ENCODE measurements around the gene C19orf38.

C19orf38 gene

DNA sequence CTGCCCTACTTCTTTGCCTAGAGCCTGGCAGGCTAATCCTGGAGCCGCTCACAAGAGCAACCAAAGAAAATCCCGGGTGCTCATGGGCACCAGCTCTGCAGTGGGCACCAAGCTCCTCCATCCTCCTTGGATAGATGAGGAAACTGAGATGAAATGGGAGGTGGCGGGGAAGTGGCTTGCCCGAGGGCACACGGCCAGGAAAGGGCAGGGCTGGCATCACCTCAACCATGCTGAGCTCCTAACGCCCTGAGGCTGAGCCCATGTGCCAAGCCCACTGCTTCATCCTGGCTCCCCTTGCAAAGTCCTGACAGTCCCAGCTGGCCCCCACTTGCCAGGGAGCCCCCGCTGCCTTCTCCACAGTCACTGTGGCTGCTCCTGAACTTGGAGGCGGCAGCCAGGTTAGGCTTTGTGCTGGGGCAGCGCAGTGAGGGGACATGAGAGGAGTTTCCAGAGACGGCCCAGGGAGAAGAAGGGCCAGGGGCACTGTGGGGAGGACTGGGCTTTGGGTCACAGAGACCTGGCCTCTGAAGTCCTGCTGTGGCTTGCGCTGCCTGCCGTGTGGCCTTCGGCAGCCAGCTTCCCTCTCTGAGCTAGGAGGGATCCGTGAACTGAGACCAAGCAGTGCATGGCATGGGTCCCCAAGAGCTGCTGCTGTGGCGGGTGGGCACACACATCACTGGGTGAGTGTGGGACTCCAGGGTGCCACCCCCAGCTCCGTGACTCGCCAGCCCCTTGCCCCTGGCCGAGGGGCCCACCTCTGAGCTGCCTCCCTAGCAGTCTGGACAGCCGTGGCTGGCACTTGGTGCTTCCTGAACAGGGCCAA, 29.7 kb upstream of the C19orf38 start:
- no peaks in the 10 kb centered on the region for H3K9me3 ChIP-seq (ENCODE audit: control insufficient read depth, low read length)
- peaks cover 15% of the 10 kb centered on the region for H3K4me1 ChIP-seq (ENCODE audit: control insufficient read depth, insufficient read depth, low read depth, low read length)
- no peak overlapping the region for H2BK120ac ChIP-seq (ENCODE audit: low read depth, low read length)
- H3K36me3 ChIP-seq (ENCODE audit: control insufficient read depth in 1 of 2, insufficient read depth in 2 of 2, low read depth in 1 of 2, low read length in 2 of 2): peaks cover 48 to 80% of the 10 kb centered on the region in 2 experiments
- H2BK12ac ChIP-seq (ENCODE audit: low read length in 2 of 2): no peak overlapping the region
- peak overlapping the region; percentile 100 for H3K9ac ChIP-seq (ENCODE audit: low read length)
- H3K79me1 ChIP-seq (replicated peaks; ENCODE audit: low read length, poor library complexity, severe bottlenecking): peaks cover 30% of the 10 kb centered on the region
- no peak overlapping the region for H2AFZ ChIP-seq (ENCODE audit: low read depth, low read length)
- H3K4ac ChIP-seq (ENCODE audit: low read depth in 1 of 2, low read length in 2 of 2): no peak overlapping the region
- H2AK5ac ChIP-seq (ENCODE audit: low read length, severe bottlenecking): no peak overlapping the region
- H3K27me3 ChIP-seq (ENCODE audit: control insufficient read depth in 1 of 2, insufficient read depth in 1 of 2, low read length in 2 of 2): no peaks in the 10 kb centered on the region
- H3K14ac ChIP-seq (ENCODE audit: low read length in 2 of 2): no peak overlapping the region
- peak overlapping the region; percentile 56 for H4K91ac ChIP-seq (ENCODE audit: low read length)
- 97% methylated on average over 19 of the region's 19 CpGs for WGBS
- no peak overlapping the region for H3K27ac ChIP-seq (ENCODE audit: low read length, poor library complexity, severe bottlenecking)
- H3K4me3 ChIP-seq (ENCODE audit: insufficient read depth in 1 of 2, low read depth in 1 of 2, low read length in 2 of 2): peak overlapping the region in 1 of 2 experiments; percentile 31
- no peak overlapping the region for H3K23ac ChIP-seq (ENCODE audit: low read length in 2 of 2)
- H2BK5ac ChIP-seq (ENCODE audit: low read depth, low read length, poor library complexity, severe bottlenecking): no peak overlapping the region
- H3K18ac ChIP-seq (ENCODE audit: low read depth in 1 of 2, low read length in 2 of 2): no peak overlapping the region
- no peak for DNase-seq
- peak overlapping the region; percentile 29 for H2BK15ac ChIP-seq (ENCODE audit: low read depth, poor library complexity, severe bottlenecking)
- H4K8ac ChIP-seq (ENCODE audit: low read length): no peak overlapping the region
- no peak overlapping the region for H3K4me2 ChIP-seq (ENCODE audit: low read length, poor library complexity, severe bottlenecking)

DNA sequence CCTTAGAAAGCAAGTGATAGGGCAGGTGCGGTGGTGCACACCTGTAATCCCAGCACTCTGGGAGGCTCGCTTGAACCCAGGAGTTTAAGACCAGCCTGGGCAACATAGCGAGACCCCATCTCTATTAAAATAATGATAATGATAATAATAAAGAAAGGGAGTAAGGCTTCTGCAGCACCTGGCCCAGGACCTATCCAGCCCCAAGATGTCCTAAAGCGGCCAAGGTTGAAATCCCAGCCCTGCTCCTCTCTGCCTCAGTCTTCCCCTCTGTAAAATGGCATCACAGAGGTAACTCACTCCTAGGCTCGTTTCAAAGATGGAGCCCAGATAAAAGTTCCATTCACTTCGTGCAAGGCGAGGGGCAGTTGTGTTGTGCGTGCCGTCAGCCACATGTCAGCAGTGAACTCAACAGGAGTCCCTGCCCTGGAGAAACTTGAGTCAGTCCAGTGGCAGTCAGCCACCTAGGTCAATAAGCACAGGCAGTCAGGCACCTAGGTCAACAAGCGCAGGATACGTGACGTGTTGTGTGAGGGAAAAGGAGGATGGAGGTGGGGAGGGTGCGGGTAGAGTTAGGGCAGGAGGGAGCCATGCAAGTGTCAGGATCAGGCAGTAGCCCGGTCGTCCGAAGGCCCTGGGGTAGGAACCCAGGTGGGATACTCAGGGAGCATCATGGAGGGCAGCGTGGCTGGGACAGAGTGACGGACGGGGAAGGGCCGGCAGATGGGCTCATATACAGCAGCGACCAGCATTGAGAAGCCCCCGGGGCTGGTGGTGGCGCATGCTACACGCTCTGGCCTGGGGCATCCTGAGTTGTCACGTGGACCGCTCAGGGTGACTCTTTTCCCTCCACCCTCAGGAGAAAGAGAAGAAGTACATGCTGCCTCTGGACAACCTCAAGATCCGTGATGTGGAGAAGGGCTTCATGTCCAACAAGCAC, 28.8 kb upstream of the C19orf38 start:
- H3K27me3 ChIP-seq (ENCODE audit: control insufficient read depth in 1 of 2, insufficient read depth in 1 of 2, low read length in 2 of 2): no peaks in the 10 kb centered on the region
- H2AFZ ChIP-seq (ENCODE audit: low read depth, low read length): no peak overlapping the region
- no peak overlapping the region for H3K23ac ChIP-seq (ENCODE audit: low read length in 2 of 2)
- no peak overlapping the region for H4K8ac ChIP-seq (ENCODE audit: low read length)
- WGBS: 97% methylated on average over 24 of the region's 27 CpGs
- H3K4me3 ChIP-seq (ENCODE audit: insufficient read depth in 1 of 2, low read depth in 1 of 2, low read length in 2 of 2): no peak overlapping the region
- H3K4me1 ChIP-seq (ENCODE audit: control insufficient read depth, insufficient read depth, low read depth, low read length): peaks cover 15% of the 10 kb centered on the region
- no peak overlapping the region for H3K18ac ChIP-seq (ENCODE audit: low read depth in 1 of 2, low read length in 2 of 2)
- no peak overlapping the region for H3K4me2 ChIP-seq (ENCODE audit: low read length, poor library complexity, severe bottlenecking)
- no peak overlapping the region for H2BK120ac ChIP-seq (ENCODE audit: low read depth, low read length)
- H3K9me3 ChIP-seq (ENCODE audit: control insufficient read depth, low read length): no peaks in the 10 kb centered on the region
- peaks cover 48 to 88% of the 10 kb centered on the region in 2 experiments for H3K36me3 ChIP-seq (ENCODE audit: control insufficient read depth in 1 of 2, insufficient read depth in 2 of 2, low read depth in 1 of 2, low read length in 2 of 2)
- H3K27ac ChIP-seq (ENCODE audit: low read length, poor library complexity, severe bottlenecking): no peak overlapping the region
- H3K9ac ChIP-seq (ENCODE audit: low read length): peak overlapping the region; percentile 38
- no peak overlapping the region for H3K14ac ChIP-seq (ENCODE audit: low read length in 2 of 2)
- peaks cover 27% of the 10 kb centered on the region for H3K79me1 ChIP-seq (replicated peaks; ENCODE audit: low read length, poor library complexity, severe bottlenecking)
- H2BK15ac ChIP-seq (ENCODE audit: low read depth, poor library complexity, severe bottlenecking): no peak overlapping the region
- H3K4ac ChIP-seq (ENCODE audit: low read depth in 1 of 2, low read length in 2 of 2): no peak overlapping the region
- DNase-seq: no peak
- no peak overlapping the region for H2BK5ac ChIP-seq (ENCODE audit: low read depth, low read length, poor library complexity, severe bottlenecking)
- H4K91ac ChIP-seq (ENCODE audit: low read length): no peak overlapping the region
- no peak overlapping the region for H2AK5ac ChIP-seq (ENCODE audit: low read length, severe bottlenecking)
- no peak overlapping the region for H2BK12ac ChIP-seq (ENCODE audit: low read length in 2 of 2)

DNA sequence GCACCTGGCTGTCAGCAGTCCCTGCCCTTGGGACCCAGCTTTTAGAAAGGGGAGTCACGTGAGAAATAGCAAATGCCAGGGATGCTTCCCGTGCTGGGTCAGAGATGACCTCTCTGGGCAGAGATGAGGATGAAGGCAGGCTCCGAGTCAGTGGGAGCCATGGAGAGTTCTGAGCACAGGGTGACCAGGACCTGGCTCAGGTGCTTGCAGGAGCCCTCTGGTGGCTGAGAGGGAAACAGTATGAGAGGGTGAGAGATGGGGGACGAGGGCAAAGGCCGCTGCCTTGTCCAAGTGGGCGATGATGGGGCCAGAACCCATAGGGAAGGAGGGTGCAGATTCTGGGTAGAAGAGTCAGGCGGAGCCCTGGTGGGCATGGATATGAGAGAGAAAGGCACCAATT, 28.0 kb upstream of the C19orf38 start:
- WGBS: 92% methylated on average over 7 of the region's 7 CpGs

DNA sequence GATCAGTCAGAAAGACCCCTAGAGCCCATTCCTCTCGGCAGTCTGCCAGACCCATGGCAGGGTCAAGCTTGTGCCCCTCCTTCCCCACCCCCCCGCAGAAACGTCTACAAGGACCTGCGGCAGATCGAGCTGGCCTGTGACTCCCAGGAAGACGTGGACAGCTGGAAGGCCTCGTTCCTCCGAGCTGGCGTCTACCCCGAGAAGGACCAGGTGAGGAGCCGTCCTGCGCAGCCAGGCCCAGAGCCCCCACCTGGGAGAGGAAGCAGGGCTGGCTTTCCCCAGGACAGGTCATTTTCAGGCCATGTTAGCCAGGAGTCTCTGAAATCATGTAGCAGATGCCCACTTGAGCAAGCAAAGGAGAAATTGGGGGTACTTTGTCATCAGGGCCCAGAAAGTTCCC, 24.5 kb upstream of the C19orf38 start:
- Histone ChIP-seq H3K9ac (ENCODE audit: low read length) (no peak overlapping the region), H3K4me2 (ENCODE audit: low read length, poor library complexity, severe bottlenecking) (no peak overlapping the region), H3K79me1 (replicated peaks; ENCODE audit: low read length, poor library complexity, severe bottlenecking) (peaks cover 4% of the 10 kb centered on the region), H3K23ac (ENCODE audit: low read length in 2 of 2) (no peak overlapping the region), H2BK120ac (ENCODE audit: low read depth, low read length) (no peak overlapping the region), H3K9me3 (ENCODE audit: control insufficient read depth, low read length) (no peaks in the 10 kb centered on the region), H3K36me3 (ENCODE audit: control insufficient read depth in 1 of 2, insufficient read depth in 2 of 2, low read depth in 1 of 2, low read length in 2 of 2) (peaks cover 57 to 80% of the 10 kb centered on the region in 2 experiments), H2AK5ac (ENCODE audit: low read length, severe bottlenecking) (no peak overlapping the region), H2AFZ (ENCODE audit: low read depth, low read length) (no peak overlapping the region), H2BK12ac (ENCODE audit: low read length in 2 of 2) (no peak overlapping the region), H2BK5ac (ENCODE audit: low read depth, low read length, poor library complexity, severe bottlenecking) (no peak overlapping the region), H4K91ac (ENCODE audit: low read length) (no peak overlapping the region), H3K4me1 (ENCODE audit: control insufficient read depth, insufficient read depth, low read depth, low read length) (no peaks in the 10 kb centered on the region), H3K27me3 (ENCODE audit: control insufficient read depth in 1 of 2, insufficient read depth in 1 of 2, low read length in 2 of 2) (no peaks in the 10 kb centered on the region), H3K14ac (ENCODE audit: low read length in 2 of 2) (no peak overlapping the region), H2BK15ac (ENCODE audit: low read depth, poor library complexity, severe bottlenecking) (no peak overlapping the region), H3K4me3 (ENCODE audit: insufficient read depth in 1 of 2, low read depth in 1 of 2, low read length in 2 of 2) (no peak overlapping the region), H4K8ac (ENCODE audit: low read length) (no peak overlapping the region), H3K4ac (ENCODE audit: low read depth in 1 of 2, low read length in 2 of 2) (no peak overlapping the region), H3K18ac (ENCODE audit: low read depth in 1 of 2, low read length in 2 of 2) (no peak overlapping the region), H3K27ac (ENCODE audit: low read length, poor library complexity, severe bottlenecking) (no peak overlapping the region)
- DNase-seq: no peak
- 97% methylated on average over 12 of the region's 12 CpGs for WGBS

More for the DNA sequence above, 28.0 kb upstream of the C19orf38 start:
- H3K9me3 ChIP-seq (ENCODE audit: control insufficient read depth, low read length): no peaks in the 10 kb centered on the region
- H2BK120ac ChIP-seq (ENCODE audit: low read depth, low read length): no peak overlapping the region
- H2BK15ac ChIP-seq (ENCODE audit: low read depth, poor library complexity, severe bottlenecking): no peak overlapping the region
- H2AK5ac ChIP-seq (ENCODE audit: low read length, severe bottlenecking): no peak overlapping the region
- no peak overlapping the region for H3K4ac ChIP-seq (ENCODE audit: low read depth in 1 of 2, low read length in 2 of 2)
- peaks cover 15% of the 10 kb centered on the region for H3K4me1 ChIP-seq (ENCODE audit: control insufficient read depth, insufficient read depth, low read depth, low read length)
- no peak overlapping the region for H3K4me2 ChIP-seq (ENCODE audit: low read length, poor library complexity, severe bottlenecking)
- no peak overlapping the region for H2BK12ac ChIP-seq (ENCODE audit: low read length in 2 of 2)
- H3K4me3 ChIP-seq (ENCODE audit: insufficient read depth in 1 of 2, low read depth in 1 of 2, low read length in 2 of 2): no peak overlapping the region
- H2AFZ ChIP-seq (ENCODE audit: low read depth, low read length): no peak overlapping the region
- no peak overlapping the region for H3K27ac ChIP-seq (ENCODE audit: low read length, poor library complexity, severe bottlenecking)
- H3K9ac ChIP-seq (ENCODE audit: low read length): peak overlapping the region; percentile 38
- peak overlapping the region; percentile 14 for H4K91ac ChIP-seq (ENCODE audit: low read length)
- DNase-seq: no peak
- peaks cover 48 to 90% of the 10 kb centered on the region in 2 experiments for H3K36me3 ChIP-seq (ENCODE audit: control insufficient read depth in 1 of 2, insufficient read depth in 2 of 2, low read depth in 1 of 2, low read length in 2 of 2)
- H2BK5ac ChIP-seq (ENCODE audit: low read depth, low read length, poor library complexity, severe bottlenecking): no peak overlapping the region
- no peaks in the 10 kb centered on the region for H3K27me3 ChIP-seq (ENCODE audit: control insufficient read depth in 1 of 2, insufficient read depth in 1 of 2, low read length in 2 of 2)
- H3K14ac ChIP-seq (ENCODE audit: low read length in 2 of 2): no peak overlapping the region
- H3K79me1 ChIP-seq (replicated peaks; ENCODE audit: low read length, poor library complexity, severe bottlenecking): peaks cover 27% of the 10 kb centered on the region
- H3K18ac ChIP-seq (ENCODE audit: low read depth in 1 of 2, low read length in 2 of 2): no peak overlapping the region
- no peak overlapping the region for H3K23ac ChIP-seq (ENCODE audit: low read length in 2 of 2)
- H4K8ac ChIP-seq (ENCODE audit: low read length): no peak overlapping the region

Data from mesenchymal stem cell (in vitro differentiated cells and primary cell).